Vagina (tissue), 2 donors: ENCODE data around the gene CIDEA.

Source experiments
- POLR2A ChIP-seq, 2 donors: fragments of 450-650 bp; IDR thresholded peaks; one replicate each; pipeline ENCODE4 v1.6.1; 2017; ENCODE audit warnings: antibody characterized with exemption in 2 of 2, mild to moderate bottlenecking in 2 of 2, moderate library complexity in 2 of 2
- TF ChIP-seq, protein P1 (sequence below), 3 experiments: fragments of 450-650 bp in 2 of 3; fragments of 200-600 bp in 1 of 3; sonication (generic) in 1 of 3; IDR thresholded peaks; one replicate each; pipeline ENCODE4 v1.5.1; 2017 to 2019; ENCODE audit warnings: antibody characterized with exemption in 3 of 3, mild to moderate bottlenecking in 2 of 3, moderate library complexity in 2 of 3

DNA sequence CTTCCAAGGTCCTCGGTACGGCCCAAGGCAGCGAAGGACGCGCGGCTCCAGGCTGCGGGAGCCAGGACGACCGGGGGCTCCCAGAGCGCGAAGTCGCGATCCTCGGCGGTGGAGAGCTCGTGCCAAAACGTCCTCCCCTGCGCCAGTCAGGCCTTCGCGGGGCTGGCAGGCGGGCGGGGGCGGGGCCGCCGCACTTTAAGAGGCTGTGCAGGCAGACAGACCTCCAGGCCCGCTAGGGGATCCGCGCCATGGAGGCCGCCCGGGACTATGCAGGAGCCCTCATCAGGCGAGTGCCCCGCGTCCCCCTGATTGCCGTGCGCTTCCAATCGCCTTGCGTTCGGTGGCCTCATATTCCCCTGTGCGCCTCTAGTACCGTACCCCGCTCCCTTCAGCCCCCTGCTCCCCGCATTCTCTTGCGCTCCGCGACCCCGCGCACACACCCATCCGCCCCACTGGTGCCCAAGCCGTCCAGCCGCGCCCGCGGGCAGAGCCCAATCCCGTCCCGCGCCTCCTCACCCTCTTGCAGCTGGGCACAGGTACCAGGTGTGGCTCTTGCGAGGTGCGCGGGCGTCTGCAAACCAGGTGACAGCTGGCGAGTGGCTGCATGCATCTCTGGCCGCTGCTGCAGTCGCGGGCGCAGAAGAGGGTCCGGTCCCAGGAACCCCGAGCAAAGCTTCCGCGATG lies at the start of gene CIDEA:
- TF ChIP-seq, protein P1, sequence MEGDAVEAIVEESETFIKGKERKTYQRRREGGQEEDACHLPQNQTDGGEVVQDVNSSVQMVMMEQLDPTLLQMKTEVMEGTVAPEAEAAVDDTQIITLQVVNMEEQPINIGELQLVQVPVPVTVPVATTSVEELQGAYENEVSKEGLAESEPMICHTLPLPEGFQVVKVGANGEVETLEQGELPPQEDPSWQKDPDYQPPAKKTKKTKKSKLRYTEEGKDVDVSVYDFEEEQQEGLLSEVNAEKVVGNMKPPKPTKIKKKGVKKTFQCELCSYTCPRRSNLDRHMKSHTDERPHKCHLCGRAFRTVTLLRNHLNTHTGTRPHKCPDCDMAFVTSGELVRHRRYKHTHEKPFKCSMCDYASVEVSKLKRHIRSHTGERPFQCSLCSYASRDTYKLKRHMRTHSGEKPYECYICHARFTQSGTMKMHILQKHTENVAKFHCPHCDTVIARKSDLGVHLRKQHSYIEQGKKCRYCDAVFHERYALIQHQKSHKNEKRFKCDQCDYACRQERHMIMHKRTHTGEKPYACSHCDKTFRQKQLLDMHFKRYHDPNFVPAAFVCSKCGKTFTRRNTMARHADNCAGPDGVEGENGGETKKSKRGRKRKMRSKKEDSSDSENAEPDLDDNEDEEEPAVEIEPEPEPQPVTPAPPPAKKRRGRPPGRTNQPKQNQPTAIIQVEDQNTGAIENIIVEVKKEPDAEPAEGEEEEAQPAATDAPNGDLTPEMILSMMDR (IDR thresholded peaks at IDR 0.05): no peak
- TF ChIP-seq POLR2A (IDR thresholded peaks at IDR 0.05): no peak
